ENCODE data around the gene OR52E1. TPM values are rescaled to one million over a fixed set of nuclear protein-coding genes. Genes with fewer than 3 reads are reported as not detected.
"Not testable (repeated sequence)": the region's sequence is repeated elsewhere in the genome, so short reads cannot be mapped to it uniquely, and the experiment has no call there.

The OR52E1 gene
- total and polyA plus RNA-seq, 9 donors, result not detected

DNA sequence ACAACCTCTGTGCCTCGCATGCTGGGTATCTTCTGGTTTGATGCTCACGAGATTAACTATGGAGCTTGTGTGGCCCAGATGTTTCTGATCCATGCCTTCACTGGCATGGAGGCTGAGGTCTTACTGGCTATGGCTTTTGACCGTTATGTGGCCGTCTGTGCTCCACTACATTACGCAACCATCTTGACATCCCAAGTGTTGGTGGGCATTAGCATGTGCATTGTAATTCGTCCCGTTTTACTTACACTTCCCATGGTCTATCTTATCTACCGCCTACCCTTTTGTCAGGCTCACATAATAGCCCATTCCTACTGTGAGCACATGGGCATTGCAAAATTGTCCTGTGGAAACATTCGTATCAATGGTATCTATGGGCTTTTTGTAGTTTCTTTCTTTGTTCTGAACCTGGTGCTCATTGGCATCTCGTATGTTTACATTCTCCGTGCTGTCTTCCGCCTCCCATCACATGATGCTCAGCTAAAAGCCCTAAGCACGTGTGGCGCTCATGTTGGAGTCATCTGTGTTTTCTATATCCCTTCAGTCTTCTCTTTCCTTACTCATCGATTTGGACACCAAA lies 22.5 kb upstream of the OR52E1 start:
- no peak for DNase-seq
- Histone ChIP-seq H3K27me3 (no peaks in the 10 kb centered on the region), H3K36me3 (no peaks in the 10 kb centered on the region), H3K9me3 (no peaks in the 10 kb centered on the region), H3K4me3 (no peak overlapping the region), H3K27ac (no peak overlapping the region), H3K4me1 (ENCODE audit: insufficient read depth) (no peaks in the 10 kb centered on the region)
- intact Hi-C loops (cut with DNase I), result no loop called here
- 84 to 88% (median 87%) methylated on average over 15 of the region's 15 CpGs for WGBS, 3 donors
- TF ChIP-seq POLR2A (IDR thresholded peaks at IDR 0.05) (no peak), EP300 (IDR thresholded peaks at IDR 0.05) (no peak)
- TF ChIP-seq, protein P1, sequence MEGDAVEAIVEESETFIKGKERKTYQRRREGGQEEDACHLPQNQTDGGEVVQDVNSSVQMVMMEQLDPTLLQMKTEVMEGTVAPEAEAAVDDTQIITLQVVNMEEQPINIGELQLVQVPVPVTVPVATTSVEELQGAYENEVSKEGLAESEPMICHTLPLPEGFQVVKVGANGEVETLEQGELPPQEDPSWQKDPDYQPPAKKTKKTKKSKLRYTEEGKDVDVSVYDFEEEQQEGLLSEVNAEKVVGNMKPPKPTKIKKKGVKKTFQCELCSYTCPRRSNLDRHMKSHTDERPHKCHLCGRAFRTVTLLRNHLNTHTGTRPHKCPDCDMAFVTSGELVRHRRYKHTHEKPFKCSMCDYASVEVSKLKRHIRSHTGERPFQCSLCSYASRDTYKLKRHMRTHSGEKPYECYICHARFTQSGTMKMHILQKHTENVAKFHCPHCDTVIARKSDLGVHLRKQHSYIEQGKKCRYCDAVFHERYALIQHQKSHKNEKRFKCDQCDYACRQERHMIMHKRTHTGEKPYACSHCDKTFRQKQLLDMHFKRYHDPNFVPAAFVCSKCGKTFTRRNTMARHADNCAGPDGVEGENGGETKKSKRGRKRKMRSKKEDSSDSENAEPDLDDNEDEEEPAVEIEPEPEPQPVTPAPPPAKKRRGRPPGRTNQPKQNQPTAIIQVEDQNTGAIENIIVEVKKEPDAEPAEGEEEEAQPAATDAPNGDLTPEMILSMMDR (IDR thresholded peaks at IDR 0.05), result no peak

DNA sequence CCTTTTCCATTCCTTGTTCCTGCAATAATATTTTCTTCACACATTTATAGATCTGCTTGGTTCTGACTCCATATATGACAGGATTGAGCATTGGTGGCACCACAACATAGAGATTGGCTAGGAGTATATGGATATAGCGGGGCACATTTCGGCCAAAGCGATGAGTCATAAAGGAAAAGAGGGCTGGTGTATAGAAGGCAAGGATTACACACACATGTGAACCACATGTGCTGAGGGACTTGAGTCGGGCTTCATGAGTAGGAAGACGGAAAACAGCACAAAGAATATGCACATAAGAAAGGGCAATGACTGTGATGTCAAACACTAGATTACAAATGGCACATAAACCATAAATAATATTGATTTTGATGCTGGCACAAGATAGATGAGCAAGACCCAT lies 10.7 kb upstream of the OR52E1 start:
- H3K9me3 ChIP-seq; H3K27me3 ChIP-seq; intact Hi-C loops (cut with DNase I); H3K4me1 ChIP-seq (ENCODE audit: insufficient read depth); H3K4me3 ChIP-seq; DNase-seq; H3K36me3 ChIP-seq; H3K27ac ChIP-seq: not testable (repeated sequence)
- 78 to 82% (median 81%) methylated on average over 5 of the region's 5 CpGs for WGBS, 3 donors

- H3K36me3 ChIP-seq, result no peaks in the 10 kb centered on the region
- no peaks in the 10 kb centered on the region for H3K27me3 ChIP-seq
- no peaks in the 10 kb centered on the region for H3K4me1 ChIP-seq (ENCODE audit: insufficient read depth)
- WGBS, 3 donors, result 80 to 91% (median 89%) methylated on average over 3 of the region's 3 CpGs
- no peak within 1 kb of the TSS for H3K27ac ChIP-seq
- TF ChIP-seq POLR2A (IDR thresholded peaks at IDR 0.05) (no peak), EP300 (IDR thresholded peaks at IDR 0.05) (no peak)
- TF ChIP-seq, protein P1 (IDR thresholded peaks at IDR 0.05), result no peak
- intact Hi-C loops (cut with DNase I), result no loop called here
- H3K4me3 ChIP-seq, result no peak within 1 kb of the TSS
- no peak for DNase-seq
- no peaks in the 10 kb centered on the region for H3K9me3 ChIP-seq
Measured at GRCh38 chr11:5059391-5059790, 10.0 kb upstream of the OR52E1 start, which contains the start of gene OR52E2. Gene OR52E2 (minus strand): TSS chr11:5059627. CDS start chr11:5059627, 0 bp downstream.

GRCh38 chr11:5065027-5065426 lies 4.3 kb upstream of the OR52E1 start:
- Histone ChIP-seq H3K27ac (no peak overlapping the region), H3K4me3 (no peak overlapping the region), H3K9me3 (no peaks in the 10 kb centered on the region), H3K4me1 (ENCODE audit: insufficient read depth) (no peaks in the 10 kb centered on the region), H3K27me3 (no peaks in the 10 kb centered on the region), H3K36me3 (no peaks in the 10 kb centered on the region)
- no peak for DNase-seq
- intact Hi-C loops (cut with DNase I), result no loop called here
- TF ChIP-seq POLR2A (IDR thresholded peaks at IDR 0.05), result no peak
- no peak for TF ChIP-seq EP300 (IDR thresholded peaks at IDR 0.05)
- TF ChIP-seq, protein P1 (IDR thresholded peaks at IDR 0.05), result no peak
- WGBS, 3 donors, result 6 to 14% (median 7%) methylated on average over 1 of the region's 1 CpG

DNA sequence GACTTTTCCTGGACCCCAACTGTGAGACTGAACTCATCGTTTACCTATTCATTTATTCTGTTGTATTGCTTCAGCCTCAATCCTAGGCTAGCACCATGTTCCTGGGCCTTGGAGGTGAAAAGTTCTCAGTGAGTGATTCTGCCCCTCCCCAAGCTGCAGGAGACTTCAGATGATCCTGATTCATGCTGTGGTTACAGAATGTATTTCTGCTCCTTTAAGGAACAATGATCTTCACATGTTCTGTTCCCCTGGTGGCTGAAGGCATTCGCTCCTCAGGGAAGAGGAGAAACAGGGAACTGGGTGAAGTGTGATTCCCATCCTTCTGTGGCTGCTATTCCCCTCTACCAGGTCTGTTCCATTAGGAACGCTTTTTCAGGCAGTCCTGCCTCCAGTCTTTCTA lies 2.4 kb downstream of the OR52E1 start:
- H3K4me1 ChIP-seq (ENCODE audit: insufficient read depth), result no peaks in the 10 kb centered on the region
- H3K27me3 ChIP-seq, result no peaks in the 10 kb centered on the region
- WGBS, 3 donors, result 55 to 66% (median 60%) methylated on average over 3 of the region's 3 CpGs
- TF ChIP-seq EP300 (IDR thresholded peaks at IDR 0.05), result no peak
- TF ChIP-seq, protein P1 (IDR thresholded peaks at IDR 0.05), result no peak
- TF ChIP-seq POLR2A (IDR thresholded peaks at IDR 0.05), result no peak
- no peak for DNase-seq
- no peak overlapping the region for H3K4me3 ChIP-seq
- intact Hi-C loops (cut with DNase I), result no loop called here
- H3K9me3 ChIP-seq, result no peaks in the 10 kb centered on the region
- no peaks in the 10 kb centered on the region for H3K36me3 ChIP-seq
- no peak overlapping the region for H3K27ac ChIP-seq
